Hepatocyte (in vitro differentiated cells): ENCODE results near the gene TMEM38A. TPM values are rescaled to one million over a fixed set of nuclear protein-coding genes. Genes with fewer than 3 reads are reported as not detected.
"Not testable (repeated sequence)": the region's sequence is repeated elsewhere in the genome, so short reads cannot be mapped to it uniquely, and the experiment has no call there.

ENCODE experiments used
- DNase-seq: peaks from one replicate; pipeline ENCODE4 v3.0.0-alpha.2; 2016; ENCODE audit warnings: low spot score
- H2AFZ ChIP-seq: fragments of 200-600 bp; sonication (generic); 2 replicates; pipeline ENCODE4 v1.6.0; 2016; ENCODE audit warnings: antibody characterized with exemption, mild to moderate bottlenecking
- H3K27ac ChIP-seq: fragments of 200-600 bp; sonication (generic); 2 replicates; pipeline ENCODE4 v1.5.1; 2016; ENCODE audit warnings: mild to moderate bottlenecking
- H3K27me3 ChIP-seq: fragments of 200-600 bp; sonication (generic); 2 replicates; pipeline ENCODE4 v1.6.1; 2016
- H3K36me3 ChIP-seq: fragments of 200-600 bp; sonication (generic); replicated peaks from 2 replicates; pipeline ENCODE4 v1.5.1; 2016; ENCODE audit warnings: low read depth; ENCODE audit not compliant: insufficient read depth
- H3K4me1 ChIP-seq: fragments of 200-600 bp; sonication (generic); 2 replicates; pipeline ENCODE4 v1.5.1; 2016; ENCODE audit warnings: mild to moderate bottlenecking, moderate library complexity; ENCODE audit not compliant: insufficient read depth
- H3K4me2 ChIP-seq: fragments of 200-600 bp; sonication (generic); 2 replicates; pipeline ENCODE4 v1.6.0; 2016
- H3K4me3 ChIP-seq: fragments of 200-600 bp; sonication (generic); 2 replicates; pipeline ENCODE4 v1.5.1; 2016; ENCODE audit warnings: mild to moderate bottlenecking
- H3K79me2 ChIP-seq: fragments of 200-600 bp; sonication (generic); 2 replicates; pipeline ENCODE4 v1.6.0; 2017; ENCODE audit warnings: mild to moderate bottlenecking
- H3K9me2 ChIP-seq: fragments of 200-600 bp; sonication (generic); replicated peaks from 2 replicates; pipeline ENCODE4 v1.6.0; 2017; ENCODE audit warnings: mild to moderate bottlenecking; ENCODE audit not compliant: insufficient read depth
- H3K9me3 ChIP-seq: fragments of 200-600 bp; sonication (generic); 2 replicates; pipeline ENCODE4 v1.5.1; 2016; ENCODE audit warnings: low read depth, mild to moderate bottlenecking
- H4K20me1 ChIP-seq: fragments of 200-600 bp; sonication (generic); 2 replicates; pipeline ENCODE4 v1.6.0; 2016; ENCODE audit warnings: mild to moderate bottlenecking; ENCODE audit not compliant: insufficient read depth, poor library complexity, severe bottlenecking
- EZH2 ChIP-seq: fragments of 200-600 bp; sonication (generic); IDR thresholded peaks from 2 replicates; pipeline ENCODE4 v1.6.1; 2016; ENCODE audit warnings: antibody characterized with exemption, mild to moderate bottlenecking, borderline replicate concordance
- EZH2phosphoT487 ChIP-seq: fragments of 200-600 bp; sonication (generic); IDR thresholded peaks from one replicate; pipeline ENCODE4 v1.6.1; 2018; ENCODE audit warnings: antibody characterized with exemption, mild to moderate bottlenecking, low read depth, moderate library complexity; ENCODE audit not compliant: unreplicated experiment, severe bottlenecking
- WGBS: methylation state at CpG from one replicate; pipeline ENCODE4 v1.1.6; 2016; ENCODE audit warnings: low lambda C conversion rate; ENCODE audit errors: missing lambda C conversion rate; 5-methylcytosine and 5-hydroxymethylcytosine counted together
- polyA plus RNA-seq: library from polyadenylated mRNA; unstranded; fragments of >200 nt; fragmentation: Nextera tagmentation; extraction: Ambion mirVana; gene quantifications from 2 replicates; pipeline ENCODE4 v1.2.1, GENCODE V29; 2016
- total RNA-seq: library from RNA; depleted of rRNA; stranded (reverse); fragments of >200 nt; gene quantifications from 2 replicates; pipeline ENCODE4 v1.2.3, GENCODE V29; 2014
- TF ChIP-seq, protein P1 (sequence below): fragments of 200-600 bp; sonication (generic); IDR thresholded peaks from 2 replicates; pipeline ENCODE4 v1.5.1; 2016; ENCODE audit warnings: antibody characterized with exemption, mild to moderate bottlenecking; ENCODE audit not compliant: poor library complexity

The TMEM38A gene
- total and polyA plus RNA-seq, 2 experiments from 2014 or later, result 10.2 to 10.9 TPM

DNA sequence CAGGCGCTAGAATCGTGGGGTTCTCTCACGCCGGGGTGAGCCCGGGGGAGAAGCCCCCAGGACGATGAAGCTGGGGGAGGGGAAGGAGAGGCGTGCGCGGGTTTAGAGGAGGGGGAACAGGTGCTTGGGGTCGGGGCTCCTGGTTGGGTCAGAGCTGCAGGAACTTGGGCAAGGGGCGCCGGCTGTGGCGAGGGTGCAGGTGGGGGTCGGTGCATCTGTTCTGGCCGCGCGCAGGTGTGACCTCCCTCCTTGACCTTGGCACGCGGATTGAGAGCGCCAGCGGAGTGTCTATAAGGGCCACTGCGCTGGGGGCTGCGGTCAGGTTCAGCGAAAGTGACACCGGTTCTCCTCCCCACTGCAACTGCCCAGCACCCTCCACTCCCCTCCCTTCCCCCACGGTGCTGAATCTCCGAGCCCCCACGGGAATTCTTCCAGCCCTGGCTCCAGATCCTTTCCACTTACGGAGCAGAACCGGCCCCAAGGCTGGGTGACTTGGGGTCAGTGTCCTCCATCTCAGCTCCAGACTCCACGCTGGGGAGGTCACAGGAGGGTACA is 618 bp downstream of the TMEM38A start:
- DNase-seq, result peak; percentile 24
- Histone ChIP-seq H3K4me1 (peaks cover 10% of the 10 kb centered on the region), H2AFZ (peak overlapping the region; percentile 92), H3K27me3 (no peaks in the 10 kb centered on the region), H4K20me1 (peaks cover 26% of the 10 kb centered on the region), H3K27ac (no peak overlapping the region), H3K9me2 (no peaks in the 10 kb centered on the region), H3K9me3 (no peaks in the 10 kb centered on the region), H3K36me3 (no peaks in the 10 kb centered on the region), H3K4me2 (peak overlapping the region; percentile 89), H3K79me2 (peaks cover 36% of the 10 kb centered on the region), H3K4me3 (peak overlapping the region; percentile 80)
- TF ChIP-seq EZH2, result no peak
- WGBS, result 6% methylated on average over 9 of the region's 31 CpGs

DNA sequence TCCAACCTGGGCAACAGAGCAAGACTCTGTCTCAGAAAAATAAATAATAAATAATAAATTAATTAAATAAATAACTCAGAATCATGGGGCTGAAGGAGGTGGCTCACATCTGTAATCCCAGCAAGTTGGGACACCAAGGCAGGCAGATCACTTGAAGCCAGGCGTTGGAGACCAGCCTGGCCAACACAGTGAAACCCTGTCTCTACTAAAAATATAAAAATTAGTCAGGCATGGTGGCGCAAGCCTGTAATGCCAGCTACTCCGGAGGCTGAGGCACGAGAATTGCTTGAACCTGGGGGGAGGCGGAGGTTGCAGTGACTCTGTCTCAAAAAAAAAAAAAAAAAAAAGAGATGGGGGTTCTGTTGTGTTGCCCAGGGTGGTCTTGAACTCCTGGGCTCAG is 7.2 kb downstream of the TMEM38A start:
- 95% methylated on average over 5 of the region's 5 CpGs for WGBS
- Histone ChIP-seq H3K27me3 (no peaks in the 10 kb centered on the region), H3K9me2 (no peaks in the 10 kb centered on the region), H3K36me3 (no peaks in the 10 kb centered on the region), H3K4me2 (no peak overlapping the region), H3K79me2 (peaks cover 5% of the 10 kb centered on the region), H3K4me1 (no peaks in the 10 kb centered on the region), H3K9me3 (no peaks in the 10 kb centered on the region), H4K20me1 (no peaks in the 10 kb centered on the region), H2AFZ (no peak overlapping the region), H3K27ac (no peak overlapping the region), H3K4me3 (no peak overlapping the region)
- no peak for TF ChIP-seq EZH2
- no peak for DNase-seq

DNA sequence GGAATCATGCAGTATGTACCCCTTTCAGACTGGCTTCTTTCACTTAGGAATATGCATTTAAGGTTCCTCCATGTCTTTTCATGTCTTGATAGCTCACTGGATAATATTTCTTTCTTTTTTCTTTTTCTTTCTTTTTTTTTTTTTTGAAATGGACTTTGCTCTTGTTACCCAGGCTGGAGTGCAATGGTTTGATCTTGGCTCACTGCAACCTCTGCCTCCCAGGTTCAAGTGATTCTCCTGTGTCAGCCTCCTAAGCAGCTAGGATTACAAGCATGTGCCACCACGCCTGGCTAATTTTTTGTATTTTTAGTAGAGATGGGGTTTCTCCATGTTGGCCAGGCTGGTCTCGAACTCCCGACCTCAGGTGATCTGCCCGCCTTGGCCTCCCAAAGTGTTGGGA is 7.8 kb downstream of the TMEM38A start:
- 96% methylated on average over 4 of the region's 4 CpGs for WGBS
- not testable (repeated sequence) for H2AFZ ChIP-seq, H3K79me2 ChIP-seq, DNase-seq, H3K4me3 ChIP-seq, H4K20me1 ChIP-seq, H3K9me3 ChIP-seq, H3K27ac ChIP-seq, H3K36me3 ChIP-seq, H3K27me3 ChIP-seq, H3K4me2 ChIP-seq, H3K9me2 ChIP-seq, H3K4me1 ChIP-seq

DNA sequence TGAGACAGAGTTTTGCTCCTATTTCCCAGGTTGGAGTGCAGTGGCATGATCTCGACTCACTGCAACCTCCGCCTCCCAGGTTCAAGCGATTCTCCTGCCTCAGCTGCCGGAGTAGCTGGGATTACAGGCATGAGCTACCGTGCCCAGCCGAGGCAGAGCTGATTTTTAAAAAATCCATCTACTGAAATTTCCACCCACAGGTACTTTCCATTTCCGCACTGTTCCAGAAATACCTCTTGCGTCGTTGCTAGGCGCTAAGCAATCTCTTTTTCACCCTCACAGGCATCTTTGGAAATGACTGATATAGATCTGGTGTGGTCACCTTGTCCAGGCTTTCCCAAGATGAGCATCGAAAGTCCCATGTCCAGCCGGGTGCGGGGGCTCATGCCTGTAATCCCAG is 9.4 kb downstream of the TMEM38A start:
- Histone ChIP-seq H3K9me2 (no peaks in the 10 kb centered on the region), H2AFZ (no peak overlapping the region), H3K27ac (no peak overlapping the region), H3K79me2 (peaks cover 3% of the 10 kb centered on the region), H3K4me3 (no peak overlapping the region), H3K36me3 (no peaks in the 10 kb centered on the region), H3K27me3 (no peaks in the 10 kb centered on the region), H3K4me1 (no peaks in the 10 kb centered on the region), H4K20me1 (no peaks in the 10 kb centered on the region), H3K4me2 (no peak overlapping the region), H3K9me3 (no peaks in the 10 kb centered on the region)
- TF ChIP-seq, protein P1, sequence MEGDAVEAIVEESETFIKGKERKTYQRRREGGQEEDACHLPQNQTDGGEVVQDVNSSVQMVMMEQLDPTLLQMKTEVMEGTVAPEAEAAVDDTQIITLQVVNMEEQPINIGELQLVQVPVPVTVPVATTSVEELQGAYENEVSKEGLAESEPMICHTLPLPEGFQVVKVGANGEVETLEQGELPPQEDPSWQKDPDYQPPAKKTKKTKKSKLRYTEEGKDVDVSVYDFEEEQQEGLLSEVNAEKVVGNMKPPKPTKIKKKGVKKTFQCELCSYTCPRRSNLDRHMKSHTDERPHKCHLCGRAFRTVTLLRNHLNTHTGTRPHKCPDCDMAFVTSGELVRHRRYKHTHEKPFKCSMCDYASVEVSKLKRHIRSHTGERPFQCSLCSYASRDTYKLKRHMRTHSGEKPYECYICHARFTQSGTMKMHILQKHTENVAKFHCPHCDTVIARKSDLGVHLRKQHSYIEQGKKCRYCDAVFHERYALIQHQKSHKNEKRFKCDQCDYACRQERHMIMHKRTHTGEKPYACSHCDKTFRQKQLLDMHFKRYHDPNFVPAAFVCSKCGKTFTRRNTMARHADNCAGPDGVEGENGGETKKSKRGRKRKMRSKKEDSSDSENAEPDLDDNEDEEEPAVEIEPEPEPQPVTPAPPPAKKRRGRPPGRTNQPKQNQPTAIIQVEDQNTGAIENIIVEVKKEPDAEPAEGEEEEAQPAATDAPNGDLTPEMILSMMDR, result no peak
- TF ChIP-seq EZH2phosphoT487 (no peak), EZH2 (no peak)
- no peak for DNase-seq
- over 99% methylated on average over 13 of the region's 13 CpGs for whole genome bisulfite sequencing

DNA sequence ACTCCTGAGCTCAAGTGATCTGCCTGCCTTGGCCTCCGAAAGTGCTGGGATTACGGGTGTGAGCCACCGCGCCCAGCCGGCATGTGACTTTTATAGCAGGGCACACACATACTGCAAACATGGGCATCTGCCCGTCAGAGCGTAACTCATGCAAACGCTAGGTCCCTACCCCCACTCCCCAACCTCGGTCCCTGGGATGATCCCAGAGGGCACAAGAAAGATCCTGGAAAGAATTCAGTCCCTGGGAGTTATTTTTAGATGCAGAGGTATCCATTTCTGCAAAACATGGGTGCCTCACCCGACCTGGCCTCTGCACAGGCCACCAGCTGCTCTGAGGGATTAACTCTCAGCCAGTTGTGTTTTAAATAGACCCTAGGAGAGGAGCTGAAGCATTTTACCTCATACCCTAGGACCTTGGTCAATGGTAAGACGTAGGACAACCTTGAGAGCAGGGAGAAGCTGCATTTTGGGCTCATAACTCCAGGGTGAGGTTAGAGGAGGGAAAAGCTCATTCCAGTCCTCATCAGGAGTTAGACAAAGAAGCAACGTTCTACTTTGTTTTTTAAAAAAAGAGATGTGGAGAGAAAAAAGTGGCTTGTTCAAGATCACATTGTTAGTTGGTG is 10.8 kb downstream of the TMEM38A start:
- H3K27ac ChIP-seq, result no peak overlapping the region
- no peak overlapping the region for H2AFZ ChIP-seq
- WGBS, result 91% methylated on average over 12 of the region's 12 CpGs

More for the DNA sequence above, 10.8 kb downstream of the TMEM38A start:
- H3K36me3 ChIP-seq, result no peaks in the 10 kb centered on the region
- H3K4me3 ChIP-seq, result no peak overlapping the region
- H4K20me1 ChIP-seq, result no peaks in the 10 kb centered on the region
- no peaks in the 10 kb centered on the region for H3K27me3 ChIP-seq
- H3K9me3 ChIP-seq, result no peaks in the 10 kb centered on the region
- no peaks in the 10 kb centered on the region for H3K9me2 ChIP-seq
- H3K4me1 ChIP-seq, result no peaks in the 10 kb centered on the region
- DNase-seq, result no peak
- no peak for TF ChIP-seq EZH2
- no peak for TF ChIP-seq EZH2phosphoT487
- TF ChIP-seq, protein P1, result no peak
- no peak overlapping the region for H3K4me2 ChIP-seq
- H3K79me2 ChIP-seq, result no peaks in the 10 kb centered on the region
